GM12864 (cell line): ENCODE data around the gene SCG5.

ENCODE experiments used
- DNase-seq: peaks from one replicate; pipeline ENCODE4 v3.0.0-alpha.2; 2011; ENCODE audit warnings: low read depth
- H3K4me3 ChIP-seq: 2 replicates; pipeline ENCODE4 v1.5.1; 2011; ENCODE audit warnings: mild to moderate bottlenecking, low read depth, low read length, control low read depth
- CTCF ChIP-seq: IDR thresholded peaks from 2 replicates; pipeline ENCODE4 v1.5.1; 2011; ENCODE audit warnings: low read depth, mild to moderate bottlenecking, moderate library complexity, low read length, control low read depth, inconsistent platforms; ENCODE audit errors: missing control alignments

Gene SCG5

GRCh38 chr15:32698773-32699390, 57.4 kb downstream of the SCG5 start:
- TF ChIP-seq CTCF: no peak
- H3K4me3 ChIP-seq: no peak overlapping the region
- no peak for DNase-seq

- TF ChIP-seq CTCF: no peak
- no peak overlapping the region for H3K4me3 ChIP-seq
- no peak for DNase-seq
These were observed 59.1 kb downstream of the SCG5 start for GRCh38 chr15:32700501-32701150.

- H3K4me3 ChIP-seq: no peak overlapping the region
- no peak for DNase-seq
- no peak for TF ChIP-seq CTCF
These were observed 60.4 kb downstream of the SCG5 start for GRCh38 chr15:32701863-32702262.

GRCh38 chr15:32704395-32704981, 63.0 kb downstream of the SCG5 start:
- H3K4me3 ChIP-seq: no peak overlapping the region
- TF ChIP-seq CTCF: no peak
- no peak for DNase-seq

- DNase-seq: no peak
- H3K4me3 ChIP-seq: no peak overlapping the region
- no peak for TF ChIP-seq CTCF
These were observed 63.9 kb downstream of the SCG5 start for GRCh38 chr15:32705446-32705845.

GRCh38 chr15:32706704-32707103, 65.2 kb downstream of the SCG5 start:
- DNase-seq: no peak

More at GRCh38 chr15:32706704-32707103, 65.2 kb downstream of the SCG5 start:
- H3K4me3 ChIP-seq: no peak overlapping the region
- TF ChIP-seq CTCF: no peak
